Aorta (tissue), 5 donors: Measurements from ENCODE around the gene ADD3. TPM values are rescaled to one million over a fixed set of nuclear protein-coding genes. Genes with fewer than 3 reads are reported as not detected.

Experiments
- ATAC-seq: fragments of 200-7000 bp; cut with Tn5 transposase; one replicate; pipeline ENCODE4 v1.9.1; 2022; ENCODE audit warnings: moderate library complexity; ENCODE audit not compliant: low FRiP score
- DNase-seq, 2 donors: peaks; one replicate each; pipeline ENCODE4 v3.0.0-alpha.2; 2020
- H3K27ac ChIP-seq, 2 donors: one replicate each; pipeline ENCODE4 v1.5.1; 2013; ENCODE audit warnings: low read length in 2 of 2, mild to moderate bottlenecking in 2 of 2, moderate library complexity in 2 of 2, control low read depth in 1 of 2, inconsistent platforms in 1 of 2, low read depth in 1 of 2
- H3K27me3 ChIP-seq, 2 donors: one replicate each; pipeline ENCODE4 v1.6.1; 2013; ENCODE audit warnings: control low read depth in 1 of 2, low read length in 1 of 2, mild to moderate bottlenecking in 1 of 2, moderate library complexity in 1 of 2; ENCODE audit not compliant: insufficient read depth in 2 of 2, control insufficient read depth in 1 of 2
- H3K36me3 ChIP-seq, 2 donors: one replicate each; pipeline ENCODE4 v1.6.1; 2013; ENCODE audit warnings: control low read depth in 1 of 2, low read length in 1 of 2, mild to moderate bottlenecking in 1 of 2; ENCODE audit not compliant: insufficient read depth in 2 of 2, control insufficient read depth in 1 of 2
- H3K4me1 ChIP-seq, 2 donors: one replicate each; pipeline ENCODE4 v1.6.1; 2013; ENCODE audit warnings: low read length in 2 of 2, control low read depth in 1 of 2, mild to moderate bottlenecking in 1 of 2, moderate library complexity in 1 of 2; ENCODE audit not compliant: insufficient read depth in 2 of 2, control insufficient read depth in 1 of 2
- H3K4me3 ChIP-seq, 2 donors: one replicate each; pipeline ENCODE4 v1.5.1; 2013; ENCODE audit warnings: low read length in 2 of 2, control low read depth in 1 of 2, mild to moderate bottlenecking in 1 of 2
- H3K9me3 ChIP-seq: one replicate; pipeline ENCODE4 v1.6.1; 2013; ENCODE audit warnings: mild to moderate bottlenecking, low read length; ENCODE audit not compliant: control insufficient read depth
- WGBS, 2 donors: extraction: QIAGEN DNeasy Blood & Tissue Kit; methylation state at CpG; one replicate each; pipeline ENCODE4 v1.1.7; 2013; 5-methylcytosine and 5-hydroxymethylcytosine counted together
- intact Hi-C, 2 donors: fragments of 100-400 bp; cut with DNase I; formaldehyde crosslinking; loops; one replicate each; pipeline versions ENCODE4 v1.14.2 to v1.15.0; 2022
- polyA plus RNA-seq, 2 donors: library from polyadenylated mRNA; stranded (reverse); fragments of 200-250 nt; gene quantifications; one replicate each; pipeline ENCODE4 v1.2.3, GENCODE V29; 2013
- total RNA-seq, 2 donors: library from RNA; stranded (reverse); fragmentation: NEBNext Ultra II Directional; extraction: Animal tissue kit (Norgen Biotek cat#: 25700); gene quantifications; one replicate each; pipeline ENCODE4 v1.2.1, GENCODE V29; 2021
- donor health status: healthy with polysubstance abuse.
- donor health status: Bipolar disorder and iron deficiency.
- donor health status: DM: no; HTN: no; CAD: no.
- donor health status: DM: no; HTN: no; CAD: no.
- donor health status: DM: yes; HTN: yes; CAD: no.

ADD3 gene
- total and polyA plus RNA-seq, 4 donors = 41.1 to 197 (median 106) TPM

DNA sequence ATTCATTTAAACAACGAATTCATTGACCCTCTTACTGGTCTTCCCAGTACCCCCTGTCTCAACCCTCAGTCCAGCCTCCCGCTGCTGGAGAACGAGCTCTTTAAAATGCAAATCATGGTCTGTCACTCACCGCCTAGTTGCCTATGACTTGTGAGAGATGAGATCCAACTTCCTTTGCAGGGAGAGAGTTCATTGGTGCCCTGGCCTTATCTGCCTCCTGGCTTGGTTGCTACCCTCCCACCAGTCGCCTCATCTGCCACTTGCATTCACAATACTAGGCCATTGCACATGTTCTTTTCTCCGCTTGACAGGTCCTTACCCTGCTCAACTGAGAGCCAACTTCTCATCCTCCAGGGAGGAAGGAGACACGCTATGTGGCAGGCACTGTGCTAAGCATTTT lies 145.6 kb downstream of the ADD3 start:
- WGBS, 2 donors = 91 to 94% methylated on average over 7 of the region's 7 CpGs
- intact Hi-C loops = no loop called here

DNA sequence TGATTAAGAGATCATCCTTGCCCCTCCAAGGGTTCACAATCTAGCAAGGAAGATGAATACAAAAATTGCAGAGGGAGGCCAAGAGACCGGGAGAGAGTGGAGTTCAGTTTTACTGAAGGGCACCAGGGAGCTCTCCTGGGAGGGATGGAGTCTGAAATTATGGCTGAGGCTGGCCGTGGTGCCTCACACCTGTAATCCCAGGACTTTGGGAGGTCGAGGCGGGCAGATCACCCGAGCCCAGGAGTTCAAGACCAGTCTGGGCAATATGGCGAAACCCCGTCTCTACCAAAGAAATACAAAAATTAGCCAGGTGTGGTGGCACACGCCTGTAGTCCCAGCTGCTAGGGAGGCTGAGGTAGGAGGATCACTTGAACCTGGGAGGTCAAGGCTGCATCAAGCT lies 148.3 kb downstream of the ADD3 start:
- H3K27ac ChIP-seq = no peak overlapping the region
- H3K36me3 ChIP-seq = no peaks in the 10 kb centered on the region
- H3K4me1 ChIP-seq = no peaks in the 10 kb centered on the region
- WGBS, 2 donors = 92 to 96% methylated on average over 8 of the region's 8 CpGs
- no peak for DNase-seq
- H3K4me3 ChIP-seq = no peak overlapping the region
- intact Hi-C loops = no loop called here
- no peak for ATAC-seq
- no peaks in the 10 kb centered on the region for H3K9me3 ChIP-seq
- no peaks in the 10 kb centered on the region for H3K27me3 ChIP-seq

More for the DNA sequence above, 145.6 kb downstream of the ADD3 start:
- no peaks in the 10 kb centered on the region for H3K27me3 ChIP-seq
- H3K36me3 ChIP-seq = no peaks in the 10 kb centered on the region
- no peak for ATAC-seq
- no peak overlapping the region for H3K27ac ChIP-seq
- H3K4me3 ChIP-seq = no peak overlapping the region
- no peak for DNase-seq
- H3K4me1 ChIP-seq = no peaks in the 10 kb centered on the region
- H3K9me3 ChIP-seq = no peaks in the 10 kb centered on the region

DNA sequence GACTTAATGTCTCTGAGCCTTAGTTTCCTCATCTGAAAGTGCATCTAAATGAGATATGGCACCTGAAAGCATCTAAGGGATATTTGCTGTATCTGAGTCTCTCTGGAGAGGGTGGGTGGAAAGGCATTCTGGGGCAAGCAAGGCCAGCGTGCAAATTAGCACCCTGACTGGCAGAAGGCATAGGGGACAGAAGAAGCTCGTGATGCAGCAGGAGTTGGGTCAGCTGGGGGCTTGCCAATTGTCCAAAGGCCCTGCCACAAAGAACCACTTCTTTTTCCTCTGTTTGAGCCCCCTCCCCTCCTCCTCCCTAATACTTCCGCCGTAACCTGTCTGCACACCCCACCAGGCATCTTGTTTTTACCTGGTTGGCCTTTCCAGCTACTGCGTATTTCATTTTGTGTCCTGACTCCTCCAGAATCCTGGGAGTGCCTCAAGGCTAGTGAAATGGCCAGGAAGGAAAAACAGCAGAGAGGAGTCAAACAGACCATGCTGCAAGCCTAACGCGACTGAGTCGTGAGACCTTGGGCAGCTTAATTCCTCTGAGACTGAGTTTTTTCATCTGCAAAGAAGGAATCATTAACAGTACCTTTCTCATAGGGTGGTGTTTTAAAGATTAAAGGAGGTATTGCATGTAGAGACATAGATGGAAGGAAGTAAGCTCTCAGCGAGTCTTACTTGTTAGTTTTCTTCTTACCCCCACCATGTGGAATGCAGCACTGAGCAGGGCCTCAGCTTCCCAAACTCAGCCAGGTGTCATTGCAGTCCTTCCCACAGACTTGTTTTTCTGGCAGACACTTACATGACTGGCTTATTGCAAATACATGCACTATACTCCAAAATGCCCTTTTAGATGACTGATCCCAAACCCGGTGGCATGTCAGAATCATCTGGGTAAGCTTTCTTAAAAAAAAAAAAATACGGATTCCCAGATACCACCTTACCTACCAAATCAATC lies 150.5 kb downstream of the ADD3 start:
- intact Hi-C loops = no loop called here

DNA sequence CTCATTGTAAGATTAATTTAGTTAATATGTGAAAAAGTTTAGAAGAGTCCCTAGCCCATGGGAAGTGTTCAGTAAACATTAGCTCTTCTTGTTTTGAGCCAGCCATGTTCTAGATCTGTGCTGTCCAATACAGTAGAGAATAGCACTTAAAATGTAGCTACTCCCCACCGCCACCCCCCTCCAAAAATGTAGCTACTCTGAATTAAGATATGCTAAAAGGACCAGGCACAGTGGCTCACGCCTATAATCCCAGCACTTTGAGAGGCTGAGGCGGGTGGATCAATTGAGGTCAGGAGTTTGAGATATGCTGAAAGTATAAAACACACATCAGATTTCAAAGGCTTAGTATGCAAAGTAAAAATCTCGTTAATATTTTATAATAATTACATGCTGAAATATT lies 152.3 kb downstream of the ADD3 start:
- Histone ChIP-seq H3K36me3 (no peaks in the 10 kb centered on the region), H3K27ac (no peak overlapping the region), H3K4me1 (no peaks in the 10 kb centered on the region), H3K4me3 (no peak overlapping the region), H3K27me3 (no peaks in the 10 kb centered on the region), H3K9me3 (no peaks in the 10 kb centered on the region)
- intact Hi-C loops = no loop called here
- DNase-seq (no peak), ATAC-seq (no peak)
- WGBS, 2 donors = 91% methylated on average over 4 of the region's 4 CpGs

More for the DNA sequence above, 150.5 kb downstream of the ADD3 start:
- no peaks in the 10 kb centered on the region for H3K9me3 ChIP-seq
- no peaks in the 10 kb centered on the region for H3K36me3 ChIP-seq
- 79 to 84% methylated on average over 11 of the region's 11 CpGs for WGBS, 2 donors
- H3K27me3 ChIP-seq = no peaks in the 10 kb centered on the region
- DNase-seq = no peak
- no peak overlapping the region for H3K4me3 ChIP-seq
- no peak for ATAC-seq
- no peak overlapping the region for H3K27ac ChIP-seq
- H3K4me1 ChIP-seq = no peaks in the 10 kb centered on the region

DNA sequence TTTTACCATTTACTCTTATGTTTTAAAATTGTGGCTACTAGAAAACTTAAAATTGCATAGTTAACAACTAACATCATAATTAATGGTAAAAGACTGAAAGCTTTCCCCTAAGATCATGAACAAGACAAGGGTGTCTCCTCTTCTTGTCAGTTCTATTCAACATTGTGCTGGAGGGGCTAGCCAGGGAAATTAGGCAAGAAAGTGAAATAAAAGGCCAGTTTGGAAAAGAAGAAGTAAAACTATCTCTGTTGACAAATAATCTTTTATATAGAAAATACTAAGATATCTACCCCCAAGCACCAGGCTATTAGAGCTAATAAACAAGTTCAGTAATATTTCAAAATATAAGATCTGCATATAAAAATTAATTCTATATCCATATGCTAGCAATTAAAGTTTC lies 152.7 kb downstream of the ADD3 start:
- Histone ChIP-seq H3K9me3 (no peaks in the 10 kb centered on the region), H3K4me3 (no peak overlapping the region), H3K4me1 (no peaks in the 10 kb centered on the region), H3K27ac (no peak overlapping the region), H3K27me3 (no peaks in the 10 kb centered on the region), H3K36me3 (no peaks in the 10 kb centered on the region)
- intact Hi-C loops = no loop called here
- no peak for DNase-seq
- ATAC-seq = no peak

DNA sequence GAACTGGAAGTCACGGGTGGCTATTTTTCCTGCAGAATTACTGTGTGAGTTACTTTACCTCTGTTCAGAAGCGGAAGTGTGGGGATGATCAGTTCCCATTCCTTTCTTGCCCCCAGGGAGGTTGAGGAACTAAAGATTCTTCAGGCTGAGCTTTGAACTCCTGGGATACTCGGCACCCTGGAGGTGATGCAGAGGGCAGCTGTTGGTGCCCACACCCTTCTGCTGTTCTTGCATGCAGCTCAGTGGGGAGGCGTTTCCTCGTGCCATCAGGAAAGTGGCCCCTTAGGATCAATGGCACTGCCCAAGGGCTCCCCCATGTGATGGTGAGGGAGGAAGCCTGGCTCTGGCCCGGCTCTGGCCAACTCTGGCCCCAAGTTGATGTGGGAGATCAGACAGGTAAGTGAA lies 155.0 kb downstream of the ADD3 start:
- Histone ChIP-seq H3K9me3 (no peaks in the 10 kb centered on the region), H3K4me3 (no peak overlapping the region), H3K4me1 (no peaks in the 10 kb centered on the region), H3K27me3 (peaks cover 0 to 4% of the 10 kb centered on the region in 2 donors), H3K36me3 (no peaks in the 10 kb centered on the region), H3K27ac (no peak overlapping the region)
- DNase-seq = no peak
- WGBS, 2 donors = 43 to 53% methylated on average over 6 of the region's 6 CpGs
- intact Hi-C loops = no loop called here
- no peak for ATAC-seq

DNA sequence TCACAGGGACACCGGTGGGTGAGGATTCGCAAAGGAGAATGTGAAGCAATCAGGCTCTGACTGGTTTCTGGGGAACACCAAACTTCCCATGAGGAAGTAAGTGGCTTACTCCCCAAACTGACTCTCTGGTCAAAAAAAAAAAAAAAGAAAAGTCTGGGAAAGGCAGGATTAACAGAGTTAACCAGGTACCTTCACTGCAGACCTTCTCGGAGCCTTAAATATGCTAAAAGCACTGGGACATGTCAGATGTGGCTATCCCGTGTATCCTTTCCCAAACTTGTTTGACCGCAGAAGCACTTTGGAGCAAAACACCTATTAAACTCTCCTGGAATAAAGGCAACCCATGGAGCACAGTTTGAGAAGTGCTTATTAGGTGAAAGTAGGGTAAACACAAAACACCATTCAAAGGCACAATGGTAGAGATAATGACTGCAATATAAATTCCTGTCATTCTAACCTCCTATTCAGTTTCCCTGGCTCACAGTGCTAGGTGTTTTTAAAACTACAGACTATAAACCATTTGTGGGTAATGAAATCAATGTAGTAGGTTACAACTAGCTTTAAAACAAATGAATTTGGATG lies 155.5 kb downstream of the ADD3 start:
- Histone ChIP-seq H3K27me3 (peaks cover 0 to 4% of the 10 kb centered on the region in 2 donors), H3K36me3 (no peaks in the 10 kb centered on the region), H3K4me3 (no peak overlapping the region), H3K27ac (no peak overlapping the region), H3K4me1 (no peaks in the 10 kb centered on the region), H3K9me3 (no peaks in the 10 kb centered on the region)
- intact Hi-C loops = no loop called here
- no peak for DNase-seq
- no peak for ATAC-seq
- WGBS, 2 donors = 78 to 79% methylated on average over 5 of the region's 5 CpGs

DNA sequence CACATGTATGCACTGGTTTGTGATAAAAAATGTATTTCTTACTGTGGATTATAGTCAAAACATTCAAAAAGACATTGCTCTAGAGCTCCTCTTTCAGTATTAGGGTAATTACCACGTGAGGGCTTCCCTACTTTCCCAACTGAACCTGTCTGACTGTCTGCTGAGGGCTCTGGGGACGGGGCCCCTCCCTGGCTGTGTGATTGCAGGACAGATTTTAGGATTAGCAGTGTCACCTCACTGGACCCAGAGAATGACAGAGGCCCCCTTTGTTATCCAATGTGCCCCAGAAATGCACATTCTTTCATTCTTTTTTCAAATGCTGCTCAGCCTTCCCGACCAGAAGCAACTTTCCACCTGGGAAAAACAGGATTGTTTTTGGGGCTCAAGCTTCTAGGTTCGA lies 156.1 kb downstream of the ADD3 start:
- no peaks in the 10 kb centered on the region for H3K36me3 ChIP-seq
- WGBS, 2 donors = 62 to 63% methylated on average over 4 of the region's 4 CpGs
- DNase-seq (no peak), ATAC-seq (no peak)
- intact Hi-C loops = no loop called here
- no peak overlapping the region for H3K4me3 ChIP-seq
- no peak overlapping the region for H3K27ac ChIP-seq
- H3K4me1 ChIP-seq = no peaks in the 10 kb centered on the region
- H3K27me3 ChIP-seq = peaks cover 0 to 4% of the 10 kb centered on the region in 2 donors
- H3K9me3 ChIP-seq = no peaks in the 10 kb centered on the region

DNA sequence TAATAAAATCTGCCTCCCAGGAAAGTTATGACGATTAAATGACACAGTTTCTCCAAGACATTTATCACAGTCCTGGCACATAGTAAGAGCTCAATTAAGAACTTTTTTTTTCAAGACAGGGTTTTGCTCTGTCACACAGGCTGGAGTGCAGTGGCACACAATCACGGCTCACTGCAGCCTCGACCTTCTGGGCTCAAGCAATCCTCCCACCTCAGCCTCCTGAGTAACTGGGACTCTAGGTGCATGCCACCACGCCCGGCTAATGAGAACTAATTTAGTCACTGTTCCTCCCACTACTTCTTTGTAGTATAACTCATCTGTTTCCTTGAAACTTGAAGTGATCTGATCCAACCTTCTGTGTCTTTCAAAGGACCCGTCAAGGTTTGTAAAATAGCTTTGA lies 157.5 kb downstream of the ADD3 start:
- WGBS, 2 donors = 88% methylated on average over 6 of the region's 6 CpGs
- DNase-seq (no peak), ATAC-seq (no peak)
- intact Hi-C loops = no loop called here
- Histone ChIP-seq H3K4me3 (no peak overlapping the region), H3K27ac (no peak overlapping the region), H3K36me3 (no peaks in the 10 kb centered on the region), H3K9me3 (no peaks in the 10 kb centered on the region), H3K27me3 (peaks cover 0 to 4% of the 10 kb centered on the region in 2 donors), H3K4me1 (no peaks in the 10 kb centered on the region)
